Aorta (tissue), 5 donors: ENCODE data around the gene SH3PXD2B. TPM values are rescaled to one million over a fixed set of nuclear protein-coding genes. Genes with fewer than 3 reads are reported as not detected.
"Not testable (repeated sequence)": the region's sequence is repeated elsewhere in the genome, so short reads cannot be mapped to it uniquely, and the experiment has no call there.

Source experiments
- ATAC-seq: fragments of 200-7000 bp; cut with Tn5 transposase; one replicate; pipeline ENCODE4 v1.9.1; 2022; ENCODE audit warnings: moderate library complexity; ENCODE audit not compliant: low FRiP score
- DNase-seq, 2 donors: peaks; one replicate each; pipeline ENCODE4 v3.0.0-alpha.2; 2020
- H3K27ac ChIP-seq, 2 donors: one replicate each; pipeline ENCODE4 v1.5.1; 2013; ENCODE audit warnings: low read length in 2 of 2, mild to moderate bottlenecking in 2 of 2, moderate library complexity in 2 of 2, control low read depth in 1 of 2, inconsistent platforms in 1 of 2, low read depth in 1 of 2
- H3K27me3 ChIP-seq, 2 donors: one replicate each; pipeline ENCODE4 v1.6.1; 2013; ENCODE audit warnings: control low read depth in 1 of 2, low read length in 1 of 2, mild to moderate bottlenecking in 1 of 2, moderate library complexity in 1 of 2; ENCODE audit not compliant: insufficient read depth in 2 of 2, control insufficient read depth in 1 of 2
- H3K36me3 ChIP-seq, 2 donors: one replicate each; pipeline ENCODE4 v1.6.1; 2013; ENCODE audit warnings: control low read depth in 1 of 2, low read length in 1 of 2, mild to moderate bottlenecking in 1 of 2; ENCODE audit not compliant: insufficient read depth in 2 of 2, control insufficient read depth in 1 of 2
- H3K4me1 ChIP-seq, 2 donors: one replicate each; pipeline ENCODE4 v1.6.1; 2013; ENCODE audit warnings: low read length in 2 of 2, control low read depth in 1 of 2, mild to moderate bottlenecking in 1 of 2, moderate library complexity in 1 of 2; ENCODE audit not compliant: insufficient read depth in 2 of 2, control insufficient read depth in 1 of 2
- H3K4me3 ChIP-seq, 2 donors: one replicate each; pipeline ENCODE4 v1.5.1; 2013; ENCODE audit warnings: low read length in 2 of 2, control low read depth in 1 of 2, mild to moderate bottlenecking in 1 of 2
- H3K9me3 ChIP-seq: one replicate; pipeline ENCODE4 v1.6.1; 2013; ENCODE audit warnings: mild to moderate bottlenecking, low read length; ENCODE audit not compliant: control insufficient read depth
- WGBS, 2 donors: extraction: QIAGEN DNeasy Blood & Tissue Kit; methylation state at CpG; one replicate each; pipeline ENCODE4 v1.1.7; 2013; 5-methylcytosine and 5-hydroxymethylcytosine counted together
- intact Hi-C, 2 donors: fragments of 100-400 bp; cut with DNase I; formaldehyde crosslinking; loops; one replicate each; pipeline versions ENCODE4 v1.14.2 to v1.15.0; 2022
- polyA plus RNA-seq, 2 donors: library from polyadenylated mRNA; stranded (reverse); fragments of 200-250 nt; gene quantifications; one replicate each; pipeline ENCODE4 v1.2.3, GENCODE V29; 2013
- total RNA-seq, 2 donors: library from RNA; stranded (reverse); fragmentation: NEBNext Ultra II Directional; extraction: Animal tissue kit (Norgen Biotek cat#: 25700); gene quantifications; one replicate each; pipeline ENCODE4 v1.2.1, GENCODE V29; 2021
- donor health status: healthy with polysubstance abuse.
- donor health status: Bipolar disorder and iron deficiency.
- donor health status: DM: no; HTN: no; CAD: no.
- donor health status: DM: no; HTN: no; CAD: no.
- donor health status: DM: yes; HTN: yes; CAD: no.

SH3PXD2B gene
- total and polyA plus RNA-seq, 4 donors: 4.5 to 69.1 (median 25.3) TPM

DNA sequence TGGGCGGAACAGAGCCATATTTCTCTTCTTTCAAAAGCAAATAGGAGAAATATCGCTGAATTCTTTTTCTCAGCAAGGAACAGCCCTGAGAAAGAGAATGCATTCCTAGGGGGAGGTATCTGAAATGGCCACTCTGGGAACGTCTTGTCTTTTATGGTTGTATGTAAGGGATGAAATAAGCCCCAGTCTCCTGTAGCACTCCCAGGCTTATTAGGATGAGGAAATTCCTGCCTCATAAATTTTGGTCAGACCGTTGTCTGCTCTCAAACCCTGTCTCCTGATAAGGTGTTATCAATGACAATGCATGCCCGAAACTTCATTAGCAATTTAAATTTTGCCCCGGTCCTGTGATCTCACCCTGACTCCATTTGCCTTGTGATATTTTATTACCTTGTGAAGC, 52.3 kb downstream of the SH3PXD2B start:
- H3K36me3 ChIP-seq, H3K4me1 ChIP-seq, ATAC-seq, H3K9me3 ChIP-seq, DNase-seq, H3K27ac ChIP-seq, H3K4me3 ChIP-seq, intact Hi-C loops, H3K27me3 ChIP-seq: not testable (repeated sequence)
- WGBS, 2 donors: 89 to 93% methylated on average over 6 of the region's 6 CpGs

DNA sequence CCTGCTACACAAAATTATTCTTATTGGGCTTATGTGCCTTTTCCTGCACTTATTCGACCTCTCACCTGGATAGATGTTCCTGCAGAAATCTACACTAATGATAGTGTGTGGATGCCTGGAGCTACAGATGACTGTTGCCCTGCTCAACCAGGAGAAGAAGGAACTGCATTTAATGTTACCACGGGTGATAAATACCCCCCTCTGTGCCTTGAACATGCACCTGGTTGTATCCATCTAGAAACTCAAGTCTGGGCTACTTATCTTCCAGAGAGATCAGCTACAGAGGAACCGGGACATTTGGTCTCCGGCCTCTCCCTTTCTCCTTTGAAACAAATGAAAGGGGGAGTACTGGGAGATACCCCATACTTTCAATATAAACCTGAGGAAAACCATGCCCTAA, 54.5 kb downstream of the SH3PXD2B start:
- peaks cover 0 to 7% of the 10 kb centered on the region in 2 donors for H3K4me1 ChIP-seq
- H3K36me3 ChIP-seq: peaks cover 0 to under 1% of the 10 kb centered on the region in 2 donors
- no peak overlapping the region for H3K27ac ChIP-seq
- no peaks in the 10 kb centered on the region for H3K27me3 ChIP-seq
- H3K4me3 ChIP-seq: no peak overlapping the region
- WGBS, 2 donors: 81 to 90% methylated on average over 4 of the region's 4 CpGs
- no peaks in the 10 kb centered on the region for H3K9me3 ChIP-seq
- no peak for DNase-seq
- no peak for ATAC-seq
- intact Hi-C loops: no loop called here

DNA sequence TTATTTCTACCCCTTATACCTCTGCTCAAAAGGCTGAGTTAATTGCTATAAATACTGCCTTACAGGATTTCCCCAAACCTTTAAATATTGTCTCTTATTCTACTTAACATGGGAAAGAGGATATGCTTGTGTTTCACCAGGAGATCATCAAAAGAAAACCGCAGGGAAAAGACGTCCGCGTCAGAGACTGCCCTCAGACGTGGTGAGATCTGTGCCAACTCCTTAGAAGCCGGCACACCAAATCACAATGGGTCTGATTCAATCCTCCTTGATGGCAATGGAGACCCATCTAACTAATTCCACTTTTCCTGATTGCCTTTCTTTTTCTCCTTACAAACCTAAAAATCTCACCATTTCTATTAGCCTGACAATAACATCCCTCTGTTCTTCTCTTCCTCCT, 55.0 kb downstream of the SH3PXD2B start:
- no peak for DNase-seq
- intact Hi-C loops: no loop called here
- ATAC-seq: no peak
- no peak overlapping the region for H3K4me3 ChIP-seq
- peaks cover 0 to 7% of the 10 kb centered on the region in 2 donors for H3K4me1 ChIP-seq
- H3K9me3 ChIP-seq: no peaks in the 10 kb centered on the region
- 80 to 87% methylated on average over 6 of the region's 6 CpGs for WGBS, 2 donors
- no peaks in the 10 kb centered on the region for H3K27me3 ChIP-seq
- H3K36me3 ChIP-seq: peaks cover 0 to 4% of the 10 kb centered on the region in 2 donors
- no peak overlapping the region for H3K27ac ChIP-seq

DNA sequence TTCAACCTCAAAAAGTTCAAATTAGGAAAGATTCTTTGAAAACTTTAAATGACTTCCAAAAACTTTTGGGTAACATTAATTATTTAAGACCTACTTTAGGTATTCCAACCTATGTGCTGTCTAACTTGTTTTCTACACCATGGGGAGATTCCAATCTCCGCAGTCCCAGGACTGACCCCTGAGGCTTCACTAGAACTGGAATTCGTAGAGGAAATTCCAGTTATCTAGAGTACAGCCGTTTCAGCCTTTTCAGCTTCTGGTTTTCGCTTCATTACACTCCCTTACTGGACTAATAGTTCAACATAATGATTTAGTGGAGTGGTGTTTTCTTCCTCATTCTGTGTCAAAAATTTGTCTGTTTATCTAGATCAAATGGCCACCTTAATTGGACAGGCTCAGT, 55.7 kb downstream of the SH3PXD2B start:
- H3K9me3 ChIP-seq, ATAC-seq, H3K4me3 ChIP-seq, H3K4me1 ChIP-seq, H3K36me3 ChIP-seq, H3K27ac ChIP-seq, H3K27me3 ChIP-seq, intact Hi-C loops, DNase-seq: not testable (repeated sequence)
- WGBS, 2 donors: 90 to 91% methylated on average over 4 of the region's 4 CpGs

DNA sequence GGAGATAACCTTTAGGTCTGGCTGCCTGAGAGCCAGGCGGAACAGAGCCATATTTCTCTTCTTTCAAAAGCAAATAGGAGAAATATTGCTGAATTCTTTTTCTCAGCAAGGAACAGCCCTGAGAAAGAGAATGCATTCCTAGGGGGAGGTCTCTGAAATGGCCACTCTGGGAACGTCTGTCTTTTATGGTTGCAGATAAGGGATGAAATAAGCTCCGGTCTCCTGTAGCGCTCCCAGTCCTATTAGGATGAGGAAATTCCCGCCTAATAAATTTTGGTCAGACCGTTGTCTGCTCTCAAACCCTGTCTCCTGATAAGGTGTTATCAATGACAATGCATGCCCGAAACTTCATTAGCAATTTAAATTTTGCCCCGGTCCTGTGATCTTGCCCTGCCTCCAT, 57.3 kb downstream of the SH3PXD2B start:
- H3K9me3 ChIP-seq, H3K27me3 ChIP-seq, DNase-seq, H3K27ac ChIP-seq, H3K4me1 ChIP-seq, H3K4me3 ChIP-seq, H3K36me3 ChIP-seq, intact Hi-C loops, ATAC-seq: not testable (repeated sequence)
- WGBS, 2 donors: 94 to 95% methylated on average over 8 of the region's 8 CpGs

DNA sequence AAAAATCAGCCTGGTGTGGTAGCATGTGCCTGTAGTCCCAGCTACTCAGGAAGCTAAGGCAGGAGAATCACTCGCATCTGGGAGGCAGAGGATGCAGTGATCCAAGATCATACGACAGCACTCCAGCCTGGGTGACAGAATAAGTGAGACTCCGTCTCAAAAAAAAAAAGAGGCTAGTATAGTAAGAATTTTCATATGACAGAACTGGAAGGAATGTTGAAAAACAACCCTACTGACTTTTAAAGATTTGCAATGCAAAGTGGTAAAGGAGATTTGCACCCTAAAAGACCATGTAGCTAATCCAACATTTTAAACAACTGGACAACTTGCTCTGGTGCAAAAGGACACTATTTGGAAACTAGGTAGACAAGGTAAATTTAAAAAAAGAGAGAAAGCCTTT, 58.1 kb downstream of the SH3PXD2B start:
- WGBS, 2 donors: 92 to 94% methylated on average over 3 of the region's 3 CpGs
- H3K27ac ChIP-seq: no peak overlapping the region

DNA sequence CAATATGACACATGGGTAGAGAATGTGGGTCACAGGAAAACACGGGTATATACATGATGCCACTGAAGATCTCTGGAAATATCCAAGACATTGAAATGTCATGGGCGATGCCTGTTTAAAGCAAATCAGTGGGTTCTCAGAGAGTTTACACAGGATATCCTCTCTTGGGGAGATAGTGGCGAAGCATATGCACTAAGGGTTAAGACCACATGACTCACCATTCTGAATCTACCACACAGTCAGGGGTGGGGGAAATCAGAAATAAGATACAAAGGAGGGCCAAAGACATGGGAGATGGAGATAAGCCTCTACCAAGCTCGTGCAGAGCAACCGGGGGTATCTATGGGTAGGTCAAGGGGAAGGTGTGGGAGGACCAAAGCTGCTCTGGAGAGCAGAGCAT, 58.8 kb downstream of the SH3PXD2B start:
- no peaks in the 10 kb centered on the region for H3K27me3 ChIP-seq
- H3K9me3 ChIP-seq: no peaks in the 10 kb centered on the region
- no peak for DNase-seq
- H3K4me3 ChIP-seq: no peak overlapping the region
- no peak for ATAC-seq
- WGBS, 2 donors: 88 to 90% methylated on average over 5 of the region's 5 CpGs
- intact Hi-C loops: no loop called here
- H3K27ac ChIP-seq: no peak overlapping the region
- H3K36me3 ChIP-seq: peaks cover 0 to 6% of the 10 kb centered on the region in 2 donors
- H3K4me1 ChIP-seq: no peaks in the 10 kb centered on the region

More for the DNA sequence above, 58.1 kb downstream of the SH3PXD2B start:
- intact Hi-C loops: no loop called here
- Histone ChIP-seq H3K9me3 (no peaks in the 10 kb centered on the region), H3K4me3 (no peak overlapping the region), H3K27me3 (no peaks in the 10 kb centered on the region), H3K36me3 (peaks cover 0 to 6% of the 10 kb centered on the region in 2 donors), H3K4me1 (no peaks in the 10 kb centered on the region)
- no peak for ATAC-seq
- DNase-seq: no peak

DNA sequence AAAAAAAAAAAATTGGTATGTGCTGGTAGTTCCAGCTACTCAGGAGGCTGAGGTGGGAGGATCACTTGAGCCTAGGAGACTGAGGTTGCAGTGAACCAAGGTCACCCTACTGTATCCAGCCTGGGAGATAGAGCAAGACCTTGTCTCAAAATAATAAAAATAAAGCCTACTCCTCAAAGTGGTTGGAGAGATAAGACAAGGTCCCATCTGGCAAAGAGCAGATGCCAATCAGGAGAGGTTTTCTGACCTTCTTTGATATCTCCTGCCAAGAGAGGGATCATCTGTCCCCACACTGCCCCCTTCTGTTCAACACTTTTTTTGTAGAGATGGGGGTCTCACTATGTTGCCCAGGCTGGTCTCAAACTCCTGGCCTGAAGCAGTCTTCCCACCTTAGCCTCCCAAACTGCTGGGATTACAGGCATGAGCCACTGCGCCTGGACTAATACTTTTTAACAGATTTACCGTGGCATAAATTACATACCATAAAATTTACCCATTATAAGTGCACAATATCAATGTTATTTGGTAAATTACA, 64.7 kb downstream of the SH3PXD2B start:
- Histone ChIP-seq H3K27ac (no peak overlapping the region), H3K4me1 (no peaks in the 10 kb centered on the region), H3K4me3 (no peak overlapping the region), H3K36me3 (peaks cover 0 to 4% of the 10 kb centered on the region in 2 donors), H3K9me3 (no peaks in the 10 kb centered on the region), H3K27me3 (no peaks in the 10 kb centered on the region)
- intact Hi-C loops: no loop called here
- no peak for DNase-seq
- WGBS, 2 donors: 72 to 97% methylated on average over 2 of the region's 2 CpGs
- no peak for ATAC-seq

DNA sequence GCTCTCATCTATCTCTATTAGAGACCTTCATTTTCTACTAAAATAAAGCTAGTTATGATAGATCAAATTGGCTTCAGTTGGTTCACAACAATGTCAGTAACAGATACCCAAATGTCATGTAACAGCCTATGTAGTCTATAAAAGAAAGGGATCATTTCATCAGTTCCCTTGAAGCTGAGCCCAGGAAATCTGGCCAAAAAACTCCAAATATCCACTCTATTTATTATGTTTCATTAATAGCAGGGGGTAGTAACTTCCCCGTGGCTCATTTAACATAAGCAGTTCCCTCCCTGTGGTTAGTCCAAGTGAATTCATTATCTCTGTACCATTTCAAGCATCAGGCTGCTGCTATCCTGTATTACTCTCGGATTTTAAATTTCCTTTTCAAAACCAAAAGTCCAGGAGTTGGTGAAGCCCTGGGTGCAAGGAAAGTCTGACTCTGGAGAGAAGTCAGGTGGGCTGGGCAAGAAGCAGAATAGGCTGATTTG, 66.0 kb downstream of the SH3PXD2B start:
- Histone ChIP-seq H3K4me1 (no peaks in the 10 kb centered on the region), H3K27me3 (no peaks in the 10 kb centered on the region), H3K4me3 (no peak overlapping the region), H3K36me3 (peaks cover 0 to 2% of the 10 kb centered on the region in 2 donors), H3K9me3 (no peaks in the 10 kb centered on the region), H3K27ac (no peak overlapping the region)
- DNase-seq (no peak), ATAC-seq (no peak)
- intact Hi-C loops: no loop called here
- 74 to 75% methylated on average over 2 of the region's 2 CpGs for WGBS, 2 donors
